ENCODE results near the gene CINP. TPM values are rescaled to one million over a fixed set of nuclear protein-coding genes. Genes with fewer than 3 reads are reported as not detected.

CINP gene
- total RNA-seq (ENCODE audit: low replicate concordance): 31.7 and 39.6 TPM in 2 replicates

GRCh38 chr14:102362545-102363181 is at the start of gene CINP, which contains the start of gene TECPR2:
TSS of gene CINP (minus strand) at chr14:102362890. CDS start at chr14:102362851, 39 bp downstream.
TSS of gene TECPR2 (plus strand) at chr14:102362941. CDS start at chr14:102376722, 13,781 bp downstream.

GRCh38 chr14:102319351-102320032 is 43.2 kb downstream of the CINP start, which contains the start of gene ZNF839:
TSS of gene ZNF839 (plus strand) at chr14:102319746. CDS start at chr14:102319766, 20 bp downstream.

GRCh38 chr14:102304611-102305506 is 57.8 kb downstream of the CINP start, which contains the start of gene MOK:
TSS of gene MOK (minus strand) at chr14:102305164. CDS start at chr14:102304968, 196 bp downstream.

Other genes starting within 250 kb of the CINP start
- gene WDR20, start 223.0 kb downstream of the CINP start, total RNA-seq (ENCODE audit: low replicate concordance): 14.5 and 16.2 TPM in 2 replicates
- gene MOK, start 57.7 kb downstream of the CINP start, total RNA-seq (ENCODE audit: low replicate concordance): 4.6 and 12.2 TPM in 2 replicates
- gene ZNF839, start 43.1 kb downstream of the CINP start, total RNA-seq (ENCODE audit: low replicate concordance): 5.3 and 5.9 TPM in 2 replicates
- 8.6 and 8.9 TPM in 2 replicates for gene TECPR2, start 51 bp upstream of the CINP start, total RNA-seq (ENCODE audit: low replicate concordance)
- gene ANKRD9, start 146.9 kb upstream of the CINP start, total RNA-seq (ENCODE audit: low replicate concordance): 4.3 and 10.1 TPM in 2 replicates
- 3.7 and 7.0 TPM in 2 replicates for gene RCOR1, start 229.8 kb upstream of the CINP start, total RNA-seq (ENCODE audit: low replicate concordance)

All from smooth muscle cell of the coronary artery (primary cell).